ENCODE measurements around the gene KDM7A. TPM values are rescaled to one million over a fixed set of nuclear protein-coding genes. Genes with fewer than 3 reads are reported as not detected.

The KDM7A gene
- total RNA-seq, 1 experiment from 2014 or later: 6.6 TPM

DNA sequence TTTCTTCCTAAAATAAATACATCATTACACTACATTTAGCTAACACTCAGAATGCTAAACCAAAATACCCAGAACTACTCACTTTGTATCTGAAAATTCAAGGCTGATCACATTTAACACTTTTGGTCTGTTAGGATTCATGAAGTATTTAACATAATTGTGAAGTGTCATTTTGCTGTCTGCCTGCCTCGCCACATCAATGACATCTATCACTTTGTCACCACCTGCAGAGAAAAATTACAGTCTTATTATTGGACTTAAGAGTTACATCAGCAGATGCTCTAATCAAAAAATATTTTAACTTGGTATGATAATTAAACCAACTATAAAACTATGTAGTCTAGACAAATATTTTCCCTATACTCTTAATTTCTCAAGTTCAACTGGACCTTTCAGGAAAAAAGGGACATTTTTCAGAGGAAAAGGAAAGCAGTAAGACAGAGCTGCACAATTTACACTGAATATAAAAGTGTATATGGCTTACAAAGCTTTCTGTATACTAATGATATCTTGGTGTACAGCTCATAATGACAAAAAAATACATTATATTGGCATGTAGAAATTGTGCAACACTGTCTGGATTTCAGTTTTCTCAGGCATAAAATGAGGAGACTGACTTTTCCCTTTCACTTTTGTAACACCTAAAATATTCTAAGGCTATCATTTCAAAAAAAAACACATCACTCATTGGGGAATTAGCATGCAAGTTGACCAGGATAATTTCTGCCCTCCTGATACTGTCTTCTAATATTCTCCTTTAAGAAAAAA, 49.2 kb downstream of the KDM7A start:
- Mint-ChIP-seq H3K4me1 (peaks cover 2% of the 10 kb centered on the region in 2 experiments; a peak in 3 of 4 replicates), H3K9me3 (no peaks in the 10 kb centered on the region), H3K27ac (no peak overlapping the region), H3K36me3 (ENCODE audit: insufficient read depth in 1 of 3, low read depth in 3 of 3) (peaks cover 6 to 31% (median 28%) of the 10 kb centered on the region in 3 experiments; a peak in 6 of 7 replicates), H3K4me3 (no peak overlapping the region), H3K27me3 (ENCODE audit: low read depth) (no peaks in the 10 kb centered on the region)
- H2BK20ac ChIP-seq (ENCODE audit: low read depth, low read length, poor library complexity, severe bottlenecking): no peak overlapping the region
- H3K4me1 ChIP-seq (ENCODE audit: insufficient read depth, low read length): no peaks in the 10 kb centered on the region
- no peak overlapping the region for H4K5ac ChIP-seq (ENCODE audit: insufficient read length, low read depth, low read length)
- H2BK12ac ChIP-seq (ENCODE audit: insufficient read length, low read depth, low read length): no peak overlapping the region
- no peak for DNase-seq
- no peak overlapping the region for H2BK15ac ChIP-seq (ENCODE audit: low read depth, low read length)
- H3K27ac ChIP-seq (ENCODE audit: insufficient read length, low read depth, low read length): no peak overlapping the region
- H3K27me3 ChIP-seq (ENCODE audit: insufficient read depth, low read length): no peaks in the 10 kb centered on the region
- H3K23me2 ChIP-seq (ENCODE audit: insufficient read length, low read depth, low read length, poor library complexity, severe bottlenecking): no peaks in the 10 kb centered on the region
- no peaks in the 10 kb centered on the region for H3K79me2 ChIP-seq (ENCODE audit: insufficient read depth, low read length)
- no peak overlapping the region for H2BK5ac ChIP-seq (ENCODE audit: insufficient read length, low read length)
- no peak overlapping the region for H3K9ac ChIP-seq (ENCODE audit: extremely low read depth, insufficient read length, low read length)
- no peaks in the 10 kb centered on the region for H3K9me3 ChIP-seq (ENCODE audit: control insufficient read depth, low read depth, low read length)
- no peak overlapping the region for H3K18ac ChIP-seq (ENCODE audit: insufficient read length, low read depth, low read length)
- H4K20me1 ChIP-seq (ENCODE audit: control insufficient read depth, insufficient read depth, insufficient read length): no peaks in the 10 kb centered on the region
- no peak overlapping the region for H3K4me2 ChIP-seq (ENCODE audit: insufficient read depth, insufficient read length, low read length)
- no peak overlapping the region for H3K23ac ChIP-seq (ENCODE audit: insufficient read length, low read depth, low read length)
- H3K4ac ChIP-seq (ENCODE audit: low read depth, low read length): no peak overlapping the region
- H3K14ac ChIP-seq (ENCODE audit: insufficient read depth, low read length): no peak overlapping the region
- H4K8ac ChIP-seq (replicated peaks; ENCODE audit: insufficient read length, low read depth, low read length): no peak overlapping the region
- no peak overlapping the region for H4K91ac ChIP-seq (ENCODE audit: insufficient read length, low read depth, low read length)
- no peaks in the 10 kb centered on the region for H3K79me1 ChIP-seq (ENCODE audit: insufficient read depth, low read depth, low read length, poor library complexity, severe bottlenecking)
- H2BK120ac ChIP-seq (ENCODE audit: low read depth, low read length, poor library complexity, severe bottlenecking): no peak overlapping the region
- WGBS (ENCODE audit: extremely low coverage, insufficient read length, low lambda C conversion rate): no CpG with 5 or more reads among the region's 1 CpG
- H2AK5ac ChIP-seq (ENCODE audit: insufficient read length, low read length): no peak overlapping the region
- H2AFZ ChIP-seq (ENCODE audit: low read length): no peak overlapping the region
- no peak overlapping the region for H3T11ph ChIP-seq (ENCODE audit: low read length)
- TF ChIP-seq, protein P1, sequence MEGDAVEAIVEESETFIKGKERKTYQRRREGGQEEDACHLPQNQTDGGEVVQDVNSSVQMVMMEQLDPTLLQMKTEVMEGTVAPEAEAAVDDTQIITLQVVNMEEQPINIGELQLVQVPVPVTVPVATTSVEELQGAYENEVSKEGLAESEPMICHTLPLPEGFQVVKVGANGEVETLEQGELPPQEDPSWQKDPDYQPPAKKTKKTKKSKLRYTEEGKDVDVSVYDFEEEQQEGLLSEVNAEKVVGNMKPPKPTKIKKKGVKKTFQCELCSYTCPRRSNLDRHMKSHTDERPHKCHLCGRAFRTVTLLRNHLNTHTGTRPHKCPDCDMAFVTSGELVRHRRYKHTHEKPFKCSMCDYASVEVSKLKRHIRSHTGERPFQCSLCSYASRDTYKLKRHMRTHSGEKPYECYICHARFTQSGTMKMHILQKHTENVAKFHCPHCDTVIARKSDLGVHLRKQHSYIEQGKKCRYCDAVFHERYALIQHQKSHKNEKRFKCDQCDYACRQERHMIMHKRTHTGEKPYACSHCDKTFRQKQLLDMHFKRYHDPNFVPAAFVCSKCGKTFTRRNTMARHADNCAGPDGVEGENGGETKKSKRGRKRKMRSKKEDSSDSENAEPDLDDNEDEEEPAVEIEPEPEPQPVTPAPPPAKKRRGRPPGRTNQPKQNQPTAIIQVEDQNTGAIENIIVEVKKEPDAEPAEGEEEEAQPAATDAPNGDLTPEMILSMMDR (conservative IDR thresholded peaks at IDR 0.05): no peak
- H3K56ac ChIP-seq (ENCODE audit: insufficient read length, low read depth, low read length): no peak overlapping the region

Measured in H9 (cell line).